Measurements from ENCODE around the gene IMMT. TPM values are rescaled to one million over a fixed set of nuclear protein-coding genes. Genes with fewer than 3 reads are reported as not detected.

Gene IMMT
- total RNA-seq, 1 experiment from 2014 or later = 172 TPM

- Histone ChIP-seq H3K27me3 (replicated peaks; ENCODE audit: insufficient read depth, low read depth, low read length, poor library complexity) (no peaks in the 10 kb centered on the region), H3K4me3 (ENCODE audit: low read depth, low read length, poor library complexity, severe bottlenecking) (no peak overlapping the region), H3K4me1 (ENCODE audit: insufficient read depth, low read length, poor library complexity, severe bottlenecking) (peaks cover 36% of the 10 kb centered on the region), H3K9me3 (ENCODE audit: low read depth, low read length, poor library complexity, severe bottlenecking) (no peaks in the 10 kb centered on the region), H3K36me3 (ENCODE audit: insufficient read depth, low read length, poor library complexity, severe bottlenecking) (no peaks in the 10 kb centered on the region), H3K27ac (ENCODE audit: low read depth, low read length, poor library complexity, severe bottlenecking) (no peak overlapping the region)
- intact Hi-C loops (cut with micrococcal nuclease; ENCODE audit: unreplicated experiment) = no loop called here
- no TSS peak for BruUV-seq (replicated peaks)
- ChIA-PET POLR2A (ENCODE audit: low non-redundant PET) (no interaction called here), CTCF (interaction anchor here (0.5 kb wide), 1 partner anchor 9 kb away, joined by 3 read pairs; no protein-coding TSS in a partner anchor)
- TF ChIP-seq EZH2 (IDR thresholded peaks at IDR 0.05; ENCODE audit: borderline replicate concordance, low read depth, low read length, poor library complexity, severe bottlenecking) (no peak), CTCF (conservative IDR thresholded peaks at IDR 0.05; ENCODE audit: low read depth, low read length) (no peak)
- DNase-seq (ENCODE audit: low spot score) = no peak
Observed at GRCh38 chr2:86235196-86235980, 40.1 kb upstream of the IMMT start.

GRCh38 chr2:86234563-86235131, 39.4 kb upstream of the IMMT start:
- Histone ChIP-seq H3K36me3 (ENCODE audit: insufficient read depth, low read length, poor library complexity, severe bottlenecking) (no peaks in the 10 kb centered on the region), H3K4me1 (ENCODE audit: insufficient read depth, low read length, poor library complexity, severe bottlenecking) (peaks cover 29% of the 10 kb centered on the region), H3K4me3 (ENCODE audit: low read depth, low read length, poor library complexity, severe bottlenecking) (no peak overlapping the region), H3K27me3 (replicated peaks; ENCODE audit: insufficient read depth, low read depth, low read length, poor library complexity) (no peaks in the 10 kb centered on the region), H3K9me3 (ENCODE audit: low read depth, low read length, poor library complexity, severe bottlenecking) (no peaks in the 10 kb centered on the region), H3K27ac (ENCODE audit: low read depth, low read length, poor library complexity, severe bottlenecking) (no peak overlapping the region)
- DNase-seq (ENCODE audit: low spot score) = no peak
- TF ChIP-seq CTCF (conservative IDR thresholded peaks at IDR 0.05; ENCODE audit: low read depth, low read length) = no peak
- no peak for TF ChIP-seq EZH2 (IDR thresholded peaks at IDR 0.05; ENCODE audit: borderline replicate concordance, low read depth, low read length, poor library complexity, severe bottlenecking)
- CTCF ChIA-PET = no interaction called here
- intact Hi-C loops (cut with micrococcal nuclease; ENCODE audit: unreplicated experiment) = no loop called here
- BruUV-seq (replicated peaks) = no TSS peak
- POLR2A ChIA-PET (ENCODE audit: low non-redundant PET) = no interaction called here

- no TSS peak for BruUV-seq (replicated peaks)
- Histone ChIP-seq H3K4me1 (ENCODE audit: insufficient read depth, low read length, poor library complexity, severe bottlenecking) (peaks cover 17% of the 10 kb centered on the region), H3K4me3 (ENCODE audit: low read depth, low read length, poor library complexity, severe bottlenecking) (no peak overlapping the region), H3K36me3 (ENCODE audit: insufficient read depth, low read length, poor library complexity, severe bottlenecking) (no peaks in the 10 kb centered on the region), H3K27me3 (replicated peaks; ENCODE audit: insufficient read depth, low read depth, low read length, poor library complexity) (no peaks in the 10 kb centered on the region), H3K27ac (ENCODE audit: low read depth, low read length, poor library complexity, severe bottlenecking) (no peak overlapping the region), H3K9me3 (ENCODE audit: low read depth, low read length, poor library complexity, severe bottlenecking) (no peaks in the 10 kb centered on the region)
- TF ChIP-seq EZH2 (IDR thresholded peaks at IDR 0.05; ENCODE audit: borderline replicate concordance, low read depth, low read length, poor library complexity, severe bottlenecking) (no peak), CTCF (conservative IDR thresholded peaks at IDR 0.05; ENCODE audit: low read depth, low read length) (no peak)
- CTCF ChIA-PET = no interaction called here
- POLR2A ChIA-PET (ENCODE audit: low non-redundant PET) = no interaction called here
- DNase-seq (ENCODE audit: low spot score) = no peak
- intact Hi-C loops (cut with micrococcal nuclease; ENCODE audit: unreplicated experiment) = no loop called here
Observed at GRCh38 chr2:86233436-86233835, 38.2 kb upstream of the IMMT start.

Measured in A673 (cell line).